CD1c-positive myeloid dendritic cell (primary cell): ENCODE results near the gene HBP1.
"Not testable (repeated sequence)": the region's sequence is repeated elsewhere in the genome, so short reads cannot be mapped to it uniquely, and the experiment has no call there.

Experiments used
- DNase-seq: peaks from one replicate; pipeline ENCODE4 v3.0.0-alpha.2; 2016; ENCODE audit errors: extremely low spot score

HBP1 gene

GRCh38 chr7:107224374-107225223, 55.8 kb downstream of the HBP1 start:
- DNase-seq: no peak

GRCh38 chr7:107228291-107228690, 59.5 kb downstream of the HBP1 start:
- no peak for DNase-seq

GRCh38 chr7:107230334-107230733, 61.5 kb downstream of the HBP1 start:
- no peak for DNase-seq

- DNase-seq: no peak
These were observed 63.8 kb downstream of the HBP1 start for GRCh38 chr7:107232568-107233090.

GRCh38 chr7:107233174-107233573, 64.4 kb downstream of the HBP1 start:
- DNase-seq: no peak

GRCh38 chr7:107233981-107234380, 65.2 kb downstream of the HBP1 start:
- DNase-seq: no peak

GRCh38 chr7:107234436-107234835, 65.6 kb downstream of the HBP1 start:
- no peak for DNase-seq

GRCh38 chr7:107236862-107237261, 68.1 kb downstream of the HBP1 start:
- no peak for DNase-seq

GRCh38 chr7:107237451-107237850, 68.6 kb downstream of the HBP1 start:
- no peak for DNase-seq

- DNase-seq: no peak
These were observed 73.5 kb downstream of the HBP1 start for GRCh38 chr7:107242267-107242666.

- DNase-seq: no peak
These were observed 75.8 kb downstream of the HBP1 start for GRCh38 chr7:107244613-107245012.

GRCh38 chr7:107246836-107247235, 78.0 kb downstream of the HBP1 start:
- not testable (repeated sequence) for DNase-seq

- DNase-seq: no peak
These were observed 79.9 kb downstream of the HBP1 start for GRCh38 chr7:107248551-107249316.

GRCh38 chr7:107251963-107252362, 83.2 kb downstream of the HBP1 start:
- no peak for DNase-seq
